ENCODE data around the gene IDS. TPM values are rescaled to one million over a fixed set of nuclear protein-coding genes. Genes with fewer than 3 reads are reported as not detected.

IDS gene
- total RNA-seq, 1 experiment from 2014 or later, result 39.2 TPM

DNA sequence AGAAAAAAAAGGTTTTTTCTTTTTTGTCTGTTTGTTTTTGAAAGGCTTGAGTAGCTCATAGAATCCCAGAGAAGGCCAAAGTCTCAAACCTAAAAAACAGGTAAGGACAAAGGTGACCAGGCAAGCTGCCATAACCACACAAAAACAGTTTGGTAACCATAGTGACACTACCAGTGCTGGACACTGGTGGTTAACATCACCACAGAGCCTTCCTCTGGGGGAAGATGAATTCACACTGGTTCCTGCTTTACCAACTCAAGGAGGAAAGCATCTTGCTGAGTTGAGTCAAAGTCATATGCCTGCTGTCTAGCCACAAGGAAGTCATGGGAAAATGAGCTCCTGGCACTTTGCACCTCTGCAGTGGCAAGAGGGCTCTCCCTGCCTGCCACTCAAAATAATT is 32.5 kb downstream of the IDS start:
- Mint-ChIP-seq H3K4me1 (peaks cover 5 to 6% of the 10 kb centered on the region in 2 experiments; a peak in 2 of 4 replicates), H3K27ac (no peak overlapping the region), H3K36me3 (ENCODE audit: insufficient read depth in 1 of 3, low read depth in 3 of 3) (peaks cover 2 to 5% (median 3%) of the 10 kb centered on the region in 3 experiments; a peak in 4 of 7 replicates), H3K4me3 (no peak overlapping the region), H3K27me3 (ENCODE audit: low read depth) (peaks cover 2% of the 10 kb centered on the region; the same call in 1 of the 2 replicates), H3K9me3 (peaks cover 78 to 79% of the 10 kb centered on the region in 2 experiments)
- TF ChIP-seq, protein P1, sequence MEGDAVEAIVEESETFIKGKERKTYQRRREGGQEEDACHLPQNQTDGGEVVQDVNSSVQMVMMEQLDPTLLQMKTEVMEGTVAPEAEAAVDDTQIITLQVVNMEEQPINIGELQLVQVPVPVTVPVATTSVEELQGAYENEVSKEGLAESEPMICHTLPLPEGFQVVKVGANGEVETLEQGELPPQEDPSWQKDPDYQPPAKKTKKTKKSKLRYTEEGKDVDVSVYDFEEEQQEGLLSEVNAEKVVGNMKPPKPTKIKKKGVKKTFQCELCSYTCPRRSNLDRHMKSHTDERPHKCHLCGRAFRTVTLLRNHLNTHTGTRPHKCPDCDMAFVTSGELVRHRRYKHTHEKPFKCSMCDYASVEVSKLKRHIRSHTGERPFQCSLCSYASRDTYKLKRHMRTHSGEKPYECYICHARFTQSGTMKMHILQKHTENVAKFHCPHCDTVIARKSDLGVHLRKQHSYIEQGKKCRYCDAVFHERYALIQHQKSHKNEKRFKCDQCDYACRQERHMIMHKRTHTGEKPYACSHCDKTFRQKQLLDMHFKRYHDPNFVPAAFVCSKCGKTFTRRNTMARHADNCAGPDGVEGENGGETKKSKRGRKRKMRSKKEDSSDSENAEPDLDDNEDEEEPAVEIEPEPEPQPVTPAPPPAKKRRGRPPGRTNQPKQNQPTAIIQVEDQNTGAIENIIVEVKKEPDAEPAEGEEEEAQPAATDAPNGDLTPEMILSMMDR (conservative IDR thresholded peaks at IDR 0.05), result no peak
- no peak for DNase-seq
- Histone ChIP-seq H3T11ph (ENCODE audit: low read length) (no peak overlapping the region), H3K4me2 (ENCODE audit: insufficient read depth, insufficient read length, low read length) (no peak overlapping the region), H3K4me1 (ENCODE audit: insufficient read depth, low read length) (no peaks in the 10 kb centered on the region), H4K8ac (replicated peaks; ENCODE audit: insufficient read length, low read depth, low read length) (no peak overlapping the region), H4K5ac (ENCODE audit: insufficient read length, low read depth, low read length) (no peak overlapping the region), H3K79me1 (ENCODE audit: insufficient read depth, low read depth, low read length, poor library complexity, severe bottlenecking) (no peaks in the 10 kb centered on the region), H3K27me3 (ENCODE audit: insufficient read depth, low read length) (no peaks in the 10 kb centered on the region), H2BK5ac (ENCODE audit: insufficient read length, low read length) (no peak overlapping the region), H3K4ac (ENCODE audit: low read depth, low read length) (no peak overlapping the region), H4K91ac (ENCODE audit: insufficient read length, low read depth, low read length) (no peak overlapping the region), H2BK20ac (ENCODE audit: low read depth, low read length, poor library complexity, severe bottlenecking) (no peak overlapping the region), H3K79me2 (ENCODE audit: insufficient read depth, low read length) (no peaks in the 10 kb centered on the region), H3K27ac (ENCODE audit: insufficient read length, low read depth, low read length) (no peak overlapping the region), H3K9ac (ENCODE audit: extremely low read depth, insufficient read length, low read length) (no peak overlapping the region), H2AK5ac (ENCODE audit: insufficient read length, low read length) (no peak overlapping the region), H2BK15ac (ENCODE audit: low read depth, low read length) (no peak overlapping the region), H3K23ac (ENCODE audit: insufficient read length, low read depth, low read length) (no peak overlapping the region), H3K23me2 (ENCODE audit: insufficient read length, low read depth, low read length, poor library complexity, severe bottlenecking) (no peaks in the 10 kb centered on the region), H2AFZ (ENCODE audit: low read length) (no peak overlapping the region), H2BK120ac (ENCODE audit: low read depth, low read length, poor library complexity, severe bottlenecking) (no peak overlapping the region), H2BK12ac (ENCODE audit: insufficient read length, low read depth, low read length) (no peak overlapping the region), H3K56ac (ENCODE audit: insufficient read length, low read depth, low read length) (no peak overlapping the region), H3K18ac (ENCODE audit: insufficient read length, low read depth, low read length) (no peak overlapping the region), H3K14ac (ENCODE audit: insufficient read depth, low read length) (no peak overlapping the region), H4K20me1 (ENCODE audit: control insufficient read depth, insufficient read depth, insufficient read length) (no peaks in the 10 kb centered on the region), H3K9me3 (ENCODE audit: control insufficient read depth, low read depth, low read length) (peaks cover 61% of the 10 kb centered on the region)
